ENCODE data around the gene ARSD.
"Not testable (repeated sequence)": the region's sequence is repeated elsewhere in the genome, so short reads cannot be mapped to it uniquely, and the experiment has no call there.

The ARSD gene

DNA sequence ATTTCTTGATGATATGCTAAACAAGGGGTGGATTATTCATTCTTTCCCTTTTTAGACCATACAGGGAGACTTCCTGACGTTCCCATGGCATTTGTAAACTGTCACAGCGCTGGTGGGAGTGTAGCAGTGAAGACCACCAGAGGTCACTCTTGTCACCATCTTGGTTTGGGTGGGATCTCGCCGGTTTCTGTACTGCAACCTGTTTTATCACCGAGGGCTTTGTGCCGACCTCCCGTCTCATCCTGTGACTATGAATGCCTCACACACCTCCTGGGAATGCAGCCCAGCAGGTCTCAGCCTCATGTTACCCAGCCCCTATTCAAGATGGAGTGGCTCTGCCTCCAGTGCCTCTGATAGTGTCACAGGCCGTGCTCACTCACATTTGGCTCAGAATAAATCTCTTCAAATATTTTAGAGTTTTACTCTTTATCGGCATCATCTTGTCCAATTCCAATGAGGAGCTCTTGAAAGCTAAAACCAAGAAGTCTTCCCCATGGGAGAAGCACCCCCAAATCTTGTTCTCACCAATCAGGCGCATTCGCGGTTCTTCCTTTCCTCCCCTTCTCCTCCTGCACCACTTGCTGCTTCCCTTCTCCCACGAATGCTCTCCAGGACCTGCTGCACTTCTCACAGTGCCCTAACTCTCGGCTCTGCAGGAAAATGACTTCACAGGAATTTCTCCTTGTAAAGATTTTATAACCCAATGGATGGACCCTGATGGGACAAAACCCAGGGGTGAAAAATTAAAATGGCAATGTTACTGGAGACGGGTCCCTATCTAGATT, 39.2 kb downstream of the ARSD start:
- CTCF ChIA-PET, DNase-seq: not testable (repeated sequence)

GRCh38 chrX:2889045-2889605, 40.0 kb downstream of the ARSD start:
- Mint-ChIP-seq H3K4me3 (peak overlapping the region; percentile 68), H3K36me3 (no peaks in the 10 kb centered on the region), H3K27ac (no peak overlapping the region), H3K27me3 (peaks cover 12% of the 10 kb centered on the region), H3K9me3 (no peaks in the 10 kb centered on the region), H3K4me1 (peaks cover 11% of the 10 kb centered on the region)
- CTCF ChIA-PET = no interaction called here
- DNase-seq = no peak

More for the DNA sequence above, 39.2 kb downstream of the ARSD start:
- not testable (repeated sequence) for H3K27ac Mint-ChIP-seq, H3K9me3 Mint-ChIP-seq, H3K36me3 Mint-ChIP-seq
- Mint-ChIP-seq H3K27me3 (peaks cover 12% of the 10 kb centered on the region), H3K4me1 (peaks cover 11% of the 10 kb centered on the region), H3K4me3 (peak overlapping the region; percentile 68)

- Mint-ChIP-seq H3K9me3 (no peaks in the 10 kb centered on the region), H3K4me1 (peaks cover 11% of the 10 kb centered on the region), H3K27ac (no peak overlapping the region), H3K27me3 (peaks cover 12% of the 10 kb centered on the region), H3K4me3 (no peak overlapping the region), H3K36me3 (no peaks in the 10 kb centered on the region)
- CTCF ChIA-PET = no interaction called here
- DNase-seq = no peak
These were observed 40.8 kb downstream of the ARSD start for GRCh38 chrX:2888309-2888708.

DNA sequence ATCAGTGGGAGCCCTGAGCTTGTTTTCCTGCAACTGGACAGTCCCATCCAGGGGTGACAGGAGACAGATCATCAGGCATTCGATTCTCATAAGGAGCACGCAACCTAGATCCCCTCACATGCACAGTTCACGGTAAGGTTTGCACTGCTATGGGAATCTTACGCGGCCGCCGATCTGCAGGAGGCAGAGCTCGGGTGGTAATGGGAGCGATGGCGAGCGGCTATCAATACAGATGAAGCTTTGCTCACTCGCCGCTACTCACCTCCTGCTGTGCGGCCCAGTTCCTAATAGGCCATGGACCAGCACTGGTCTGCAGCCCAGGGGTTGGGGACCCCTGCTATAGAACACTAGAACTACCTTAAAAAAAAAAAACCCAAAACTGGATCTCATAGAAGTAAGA, 45.4 kb downstream of the ARSD start:
- CTCF ChIA-PET = interaction anchor here (0.5 kb wide), 1 partner anchor 235 kb away, joined by 3 read pairs; no protein-coding TSS in a partner anchor
- Mint-ChIP-seq H3K4me3 (no peak overlapping the region), H3K27me3 (peaks cover 5% of the 10 kb centered on the region), H3K4me1 (no peaks in the 10 kb centered on the region), H3K9me3 (no peaks in the 10 kb centered on the region), H3K27ac (no peak overlapping the region), H3K36me3 (no peaks in the 10 kb centered on the region)
- no peak for DNase-seq

DNA sequence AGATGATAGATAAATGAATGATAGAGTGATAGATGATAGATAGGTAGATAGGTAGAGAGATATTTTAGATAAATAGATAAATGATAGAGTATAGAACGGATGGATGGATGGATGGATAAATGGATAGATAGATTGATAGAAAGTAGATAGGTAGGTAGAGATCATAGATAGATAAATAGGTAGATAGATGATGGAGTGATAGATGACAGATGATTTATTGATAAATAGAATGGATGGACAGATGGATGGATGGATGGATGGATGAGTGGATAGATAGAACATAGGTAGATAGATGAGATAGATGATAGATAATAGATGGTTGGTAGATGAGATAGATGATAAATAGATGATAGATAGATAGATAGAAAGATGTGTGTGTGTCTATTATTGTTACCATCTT, 49.5 kb downstream of the ARSD start:
- DNase-seq = no peak
- Mint-ChIP-seq H3K4me1 (no peaks in the 10 kb centered on the region), H3K27ac (no peak overlapping the region), H3K27me3 (no peaks in the 10 kb centered on the region), H3K36me3 (no peaks in the 10 kb centered on the region), H3K4me3 (no peak overlapping the region), H3K9me3 (no peaks in the 10 kb centered on the region)
- CTCF ChIA-PET = no interaction called here

GRCh38 chrX:2878563-2878962, 50.6 kb downstream of the ARSD start:
- DNase-seq = no peak
- H3K36me3 Mint-ChIP-seq = no peaks in the 10 kb centered on the region
- H3K4me1 Mint-ChIP-seq = no peaks in the 10 kb centered on the region
- no peak overlapping the region for H3K27ac Mint-ChIP-seq
- H3K27me3 Mint-ChIP-seq = no peaks in the 10 kb centered on the region
- no peaks in the 10 kb centered on the region for H3K9me3 Mint-ChIP-seq
- CTCF ChIA-PET = no interaction called here
- H3K4me3 Mint-ChIP-seq = no peak overlapping the region

DNA sequence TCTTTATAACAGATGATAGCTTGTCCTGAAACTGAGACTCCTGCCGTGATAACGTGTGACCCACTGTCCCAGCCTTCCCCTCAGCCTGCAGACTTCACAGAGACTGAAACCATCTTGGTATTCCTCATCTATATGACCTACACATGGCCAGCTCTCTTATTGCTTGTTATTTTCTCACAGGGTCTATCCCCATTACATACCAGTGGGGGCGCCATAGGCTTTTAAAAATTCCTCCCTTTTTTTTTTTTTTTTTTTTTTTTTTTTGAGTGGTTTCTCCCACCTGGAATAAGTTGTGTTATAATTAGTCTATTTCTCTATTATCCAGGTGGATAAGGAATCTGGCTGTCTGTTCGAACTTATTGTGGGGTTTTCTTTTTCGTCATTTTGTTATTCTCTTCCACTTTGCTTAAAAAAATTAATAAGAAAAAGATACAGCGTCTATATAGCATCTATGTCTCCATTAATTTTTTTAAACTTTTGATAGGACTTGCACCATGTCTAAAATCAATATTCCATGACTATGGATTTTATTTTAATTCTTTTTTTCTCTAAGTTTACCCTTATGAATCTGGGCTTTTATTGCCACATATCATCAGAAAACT, 53.2 kb downstream of the ARSD start:
- no peak overlapping the region for H3K27ac Mint-ChIP-seq
- CTCF ChIA-PET = interaction anchor here (0.6 kb wide), 1 partner anchor 9 kb away, joined by 4 read pairs; no protein-coding TSS in a partner anchor
- no peak overlapping the region for H3K4me3 Mint-ChIP-seq
- no peaks in the 10 kb centered on the region for H3K9me3 Mint-ChIP-seq
- H3K4me1 Mint-ChIP-seq = no peaks in the 10 kb centered on the region
- DNase-seq = no peak
- H3K36me3 Mint-ChIP-seq = no peaks in the 10 kb centered on the region
- H3K27me3 Mint-ChIP-seq = no peaks in the 10 kb centered on the region

- Mint-ChIP-seq H3K36me3 (no peaks in the 10 kb centered on the region), H3K4me1 (no peaks in the 10 kb centered on the region), H3K4me3 (no peak overlapping the region), H3K27me3 (no peaks in the 10 kb centered on the region), H3K27ac (no peak overlapping the region), H3K9me3 (no peaks in the 10 kb centered on the region)
- no peak for DNase-seq
- CTCF ChIA-PET = interaction anchor here (0.6 kb wide), 1 partner anchor 13 kb away, joined by 3 read pairs; no protein-coding TSS in a partner anchor
These were observed 54.0 kb downstream of the ARSD start for GRCh38 chrX:2875136-2875481.

DNA sequence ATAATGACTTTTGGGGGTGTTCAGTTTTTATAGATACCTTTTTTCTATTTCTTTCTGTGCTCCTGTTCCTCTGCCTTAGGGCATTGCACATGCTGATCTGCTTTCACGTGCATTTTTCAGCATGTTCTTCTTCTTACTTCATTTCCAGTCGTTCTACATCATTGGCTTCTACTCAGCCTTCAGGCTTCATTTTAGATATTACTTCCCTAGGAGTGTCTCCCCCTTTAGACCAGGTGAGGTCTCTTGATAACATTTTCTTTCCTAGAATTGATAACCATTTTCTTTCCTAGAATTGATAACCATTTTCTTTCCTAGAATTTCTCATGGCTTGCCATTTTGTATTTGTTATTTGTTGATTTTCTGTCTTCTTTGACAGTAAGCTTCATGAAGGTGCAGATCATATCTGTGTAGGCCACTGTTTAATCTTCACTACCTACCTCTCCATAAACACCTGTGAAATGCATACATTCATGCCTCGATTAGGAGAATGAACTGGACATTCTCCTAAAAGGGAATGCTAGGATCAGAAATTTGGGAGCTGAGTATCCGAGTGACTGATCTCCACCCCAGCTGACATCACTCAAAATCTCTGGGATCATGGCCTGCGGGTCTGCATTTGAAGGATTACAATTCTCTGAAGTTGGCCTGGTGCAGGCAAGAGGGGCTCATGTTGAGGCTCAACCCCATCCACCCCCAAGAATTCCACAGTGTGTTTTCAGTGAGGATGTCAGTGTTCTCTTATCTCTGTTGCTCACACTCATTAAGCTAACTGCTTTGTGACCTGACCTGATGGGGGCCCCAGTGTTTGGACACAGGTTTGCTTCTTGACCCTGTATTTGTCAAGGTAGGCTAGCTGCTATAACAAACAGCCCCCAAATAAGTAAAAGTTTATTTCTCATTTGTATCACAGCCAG, 54.7 kb downstream of the ARSD start:
- Mint-ChIP-seq H3K27ac (no peak overlapping the region), H3K9me3 (no peaks in the 10 kb centered on the region), H3K4me3 (no peak overlapping the region), H3K36me3 (no peaks in the 10 kb centered on the region), H3K27me3 (no peaks in the 10 kb centered on the region), H3K4me1 (no peaks in the 10 kb centered on the region)
- DNase-seq = no peak
- CTCF ChIA-PET = interaction anchor here (0.6 kb wide), 1 partner anchor 13 kb away, joined by 3 read pairs; no protein-coding TSS in a partner anchor

GRCh38 chrX:2872671-2873277, 56.4 kb downstream of the ARSD start:
- CTCF ChIA-PET = no interaction called here
- H3K36me3 Mint-ChIP-seq = no peaks in the 10 kb centered on the region
- no peaks in the 10 kb centered on the region for H3K9me3 Mint-ChIP-seq
- no peak for DNase-seq
- H3K4me3 Mint-ChIP-seq = no peak overlapping the region
- no peak overlapping the region for H3K27ac Mint-ChIP-seq
- no peaks in the 10 kb centered on the region for H3K27me3 Mint-ChIP-seq
- no peaks in the 10 kb centered on the region for H3K4me1 Mint-ChIP-seq

- no peak overlapping the region for H3K27ac Mint-ChIP-seq
- no peaks in the 10 kb centered on the region for H3K27me3 Mint-ChIP-seq
- H3K9me3 Mint-ChIP-seq = no peaks in the 10 kb centered on the region
- no peaks in the 10 kb centered on the region for H3K4me1 Mint-ChIP-seq
- H3K36me3 Mint-ChIP-seq = no peaks in the 10 kb centered on the region
- DNase-seq = no peak
- H3K4me3 Mint-ChIP-seq = no peak overlapping the region
- CTCF ChIA-PET = no interaction called here
These were observed 57.3 kb downstream of the ARSD start for GRCh38 chrX:2871831-2872230.

DNA sequence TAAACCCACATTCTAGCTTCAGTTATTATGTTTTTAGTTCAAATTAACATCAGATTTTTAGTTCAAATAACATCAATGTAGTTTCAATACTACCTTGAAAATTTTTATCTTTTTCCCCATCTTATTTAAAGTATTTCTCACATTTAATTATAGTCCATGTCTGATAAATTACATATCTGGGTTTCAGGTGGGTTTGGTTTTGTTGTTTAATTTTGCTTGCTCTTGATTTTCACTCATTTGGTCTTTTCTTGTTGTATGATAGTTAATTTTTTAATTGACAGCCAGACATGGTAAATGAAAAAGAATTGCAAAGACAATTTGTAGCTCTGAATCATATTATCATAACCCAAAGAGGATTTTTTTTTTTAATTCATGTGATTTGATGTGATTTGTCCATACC, 58.5 kb downstream of the ARSD start:
- CTCF ChIA-PET = no interaction called here
- no peaks in the 10 kb centered on the region for H3K36me3 Mint-ChIP-seq
- no peak overlapping the region for H3K27ac Mint-ChIP-seq
- no peak overlapping the region for H3K4me3 Mint-ChIP-seq
- no peaks in the 10 kb centered on the region for H3K9me3 Mint-ChIP-seq
- no peaks in the 10 kb centered on the region for H3K27me3 Mint-ChIP-seq
- no peaks in the 10 kb centered on the region for H3K4me1 Mint-ChIP-seq
- no peak for DNase-seq

- Mint-ChIP-seq H3K4me3 (no peak overlapping the region), H3K27ac (no peak overlapping the region), H3K9me3 (no peaks in the 10 kb centered on the region), H3K4me1 (no peaks in the 10 kb centered on the region), H3K36me3 (no peaks in the 10 kb centered on the region), H3K27me3 (no peaks in the 10 kb centered on the region)
- no peak for DNase-seq
- CTCF ChIA-PET = interaction anchor here (0.6 kb wide), 1 partner anchor 8 kb away, joined by 4 read pairs; no protein-coding TSS in a partner anchor
These were observed 61.9 kb downstream of the ARSD start for GRCh38 chrX:2867206-2867605.

GRCh38 chrX:2863646-2864045, 65.5 kb downstream of the ARSD start:
- CTCF ChIA-PET = no interaction called here
- no peaks in the 10 kb centered on the region for H3K36me3 Mint-ChIP-seq
- H3K27ac Mint-ChIP-seq = no peak overlapping the region
- DNase-seq = no peak
- no peaks in the 10 kb centered on the region for H3K9me3 Mint-ChIP-seq
- no peaks in the 10 kb centered on the region for H3K4me1 Mint-ChIP-seq
- H3K27me3 Mint-ChIP-seq = no peaks in the 10 kb centered on the region
- H3K4me3 Mint-ChIP-seq = no peak overlapping the region

Data from activated naive CD4-positive, alpha-beta T cell treated with anti-CD3 and anti-CD28 coated beads, Interleukin-2, amount 10 ng/mL, durations not matched to agents 7 days and 5 days (primary cell).